PC-9 (cell line): ENCODE results near the gene LLPH.

Experiments used
- EZH2 ChIP-seq: fragments of 200-600 bp; sonication (generic); IDR thresholded peaks from 2 replicates; pipeline ENCODE4 v1.8.0; 2017; ENCODE audit warnings: antibody characterized with exemption, low read depth
- TF ChIP-seq, protein P1 (sequence below): fragments of 200-600 bp; sonication (generic); conservative IDR thresholded peaks from 2 replicates; pipeline ENCODE4 v1.6.1; 2017; ENCODE audit warnings: mixed run types, antibody characterized with exemption, mild to moderate bottlenecking, moderate library complexity

DNA sequence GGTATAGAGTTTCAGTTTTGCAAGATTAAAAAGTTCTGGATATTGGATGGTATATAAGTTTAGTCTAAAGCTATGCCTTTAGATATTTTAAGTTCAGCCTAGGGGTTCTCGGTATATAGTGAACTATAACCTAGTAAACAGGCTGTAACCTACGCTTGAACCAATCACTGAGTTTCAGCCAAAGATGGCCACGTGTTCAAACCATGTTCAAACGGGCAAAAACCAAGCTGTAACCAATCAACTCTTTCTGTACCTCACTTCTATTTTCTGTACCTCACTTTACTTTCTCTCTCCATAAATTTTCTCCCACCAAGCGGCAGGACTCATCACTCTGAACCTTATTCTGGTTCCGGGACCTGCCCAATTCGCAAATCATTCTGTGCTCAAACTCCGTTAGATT, 37.9 kb upstream of the LLPH start:
- TF ChIP-seq, protein P1, sequence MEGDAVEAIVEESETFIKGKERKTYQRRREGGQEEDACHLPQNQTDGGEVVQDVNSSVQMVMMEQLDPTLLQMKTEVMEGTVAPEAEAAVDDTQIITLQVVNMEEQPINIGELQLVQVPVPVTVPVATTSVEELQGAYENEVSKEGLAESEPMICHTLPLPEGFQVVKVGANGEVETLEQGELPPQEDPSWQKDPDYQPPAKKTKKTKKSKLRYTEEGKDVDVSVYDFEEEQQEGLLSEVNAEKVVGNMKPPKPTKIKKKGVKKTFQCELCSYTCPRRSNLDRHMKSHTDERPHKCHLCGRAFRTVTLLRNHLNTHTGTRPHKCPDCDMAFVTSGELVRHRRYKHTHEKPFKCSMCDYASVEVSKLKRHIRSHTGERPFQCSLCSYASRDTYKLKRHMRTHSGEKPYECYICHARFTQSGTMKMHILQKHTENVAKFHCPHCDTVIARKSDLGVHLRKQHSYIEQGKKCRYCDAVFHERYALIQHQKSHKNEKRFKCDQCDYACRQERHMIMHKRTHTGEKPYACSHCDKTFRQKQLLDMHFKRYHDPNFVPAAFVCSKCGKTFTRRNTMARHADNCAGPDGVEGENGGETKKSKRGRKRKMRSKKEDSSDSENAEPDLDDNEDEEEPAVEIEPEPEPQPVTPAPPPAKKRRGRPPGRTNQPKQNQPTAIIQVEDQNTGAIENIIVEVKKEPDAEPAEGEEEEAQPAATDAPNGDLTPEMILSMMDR: no peak
- no peak for TF ChIP-seq EZH2
